Fibroblast of pulmonary artery (primary cell): ENCODE results near the gene IFNL2.
"Not testable (repeated sequence)": the region's sequence is repeated elsewhere in the genome, so short reads cannot be mapped to it uniquely, and the experiment has no call there.

Experiments
- DNase-seq: peaks from one replicate; pipeline ENCODE4 v3.0.0-alpha.2; 2010; ENCODE audit warnings: low read depth
- H3K4me3 ChIP-seq: replicated peaks from 2 replicates; pipeline ENCODE4 v1.5.1; 2011; ENCODE audit warnings: low read depth, mild to moderate bottlenecking, control low read depth, low read length, moderate library complexity
- CTCF ChIP-seq: IDR thresholded peaks from 2 replicates; pipeline ENCODE4 v1.5.1; 2011; ENCODE audit warnings: mild to moderate bottlenecking, control low read depth, low read length, inconsistent platforms; ENCODE audit errors: missing control alignments

Gene IFNL2

GRCh38 chr19:39268085-39268484 is at the start of gene IFNL2:
Gene IFNL2, plus strand, starts transcription at chr19:39268396. Its CDS starts 173 bp downstream, at chr19:39268569.
- H3K4me3 ChIP-seq, DNase-seq: not testable (repeated sequence)

DNA sequence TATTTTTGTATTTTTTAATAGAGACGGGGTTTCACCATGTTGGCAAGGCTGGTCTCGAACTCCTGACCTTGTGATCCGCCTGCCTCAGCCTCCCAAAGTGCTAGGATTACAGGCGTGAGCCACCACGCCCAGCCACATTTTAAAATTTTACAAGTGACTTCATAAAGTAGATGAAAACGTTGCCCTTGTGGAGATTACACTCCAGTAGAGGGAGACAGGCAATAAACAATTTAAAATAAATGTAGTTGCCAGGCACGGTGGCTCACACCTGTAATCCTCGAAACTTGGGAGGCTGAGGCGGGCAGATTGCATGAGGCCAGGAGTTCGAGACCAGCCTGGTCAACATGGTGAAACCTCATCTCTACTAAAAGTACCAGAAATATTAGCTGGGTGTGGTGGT is 49.1 kb upstream of the IFNL2 start:
- not testable (repeated sequence) for DNase-seq, H3K4me3 ChIP-seq

- DNase-seq: peak; percentile 51
- TF ChIP-seq CTCF: no peak
- no peak overlapping the region for H3K4me3 ChIP-seq
Measured at GRCh38 chr19:39223703-39224279, 44.4 kb upstream of the IFNL2 start.

DNA sequence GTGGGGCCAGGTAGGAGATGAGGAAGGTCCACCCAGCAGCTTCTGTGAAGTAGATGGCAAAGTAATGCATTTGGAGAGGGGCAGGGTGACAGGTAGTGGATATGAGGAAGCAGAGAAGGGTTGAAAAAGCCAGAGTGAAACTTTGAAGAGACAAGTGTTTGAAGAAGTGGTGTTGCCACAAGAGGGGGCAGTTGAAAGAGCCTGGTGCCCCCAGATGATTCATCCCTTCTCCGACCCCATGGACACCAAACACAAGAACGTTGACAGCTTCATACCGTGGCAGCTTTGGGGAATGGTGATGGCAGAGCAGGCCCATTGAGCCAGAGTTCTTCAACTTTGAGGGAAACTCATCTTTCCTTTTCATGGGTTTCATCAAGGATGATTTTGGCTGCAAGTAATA is 43.3 kb upstream of the IFNL2 start:
- H3K4me3 ChIP-seq: no peak overlapping the region
- no peak for TF ChIP-seq CTCF
- no peak for DNase-seq

- no peak for TF ChIP-seq CTCF
- H3K4me3 ChIP-seq: no peak overlapping the region
- DNase-seq: no peak
Measured at GRCh38 chr19:39230096-39230764, 38.0 kb upstream of the IFNL2 start.

GRCh38 chr19:39232708-39233107 is 35.5 kb upstream of the IFNL2 start:
- no peak for DNase-seq
- no peak overlapping the region for H3K4me3 ChIP-seq
- no peak for TF ChIP-seq CTCF

- DNase-seq: no peak
Measured at GRCh38 chr19:39236527-39236926, 31.7 kb upstream of the IFNL2 start.

More at GRCh38 chr19:39236527-39236926, 31.7 kb upstream of the IFNL2 start:
- TF ChIP-seq CTCF: no peak
- no peak overlapping the region for H3K4me3 ChIP-seq
